Trophoblast cell (in vitro differentiated cells and primary cell): ENCODE data around the gene MAPK8IP1.

Experiments
- DNase-seq, 2 donors: peaks; one replicate each; pipeline ENCODE4 v3.0.0-alpha.2; 2016
- H2AFZ ChIP-seq: 2 replicates; pipeline ENCODE4 v1.6.1; 2013; ENCODE audit warnings: low read length, moderate library complexity, mild to moderate bottlenecking; ENCODE audit not compliant: insufficient read depth, poor library complexity
- H2AK5ac ChIP-seq: 2 replicates; pipeline ENCODE4 v1.6.1; 2013; ENCODE audit warnings: mild to moderate bottlenecking, low read length
- H2BK120ac ChIP-seq: 2 replicates; pipeline ENCODE4 v1.6.1; 2013; ENCODE audit warnings: low read length, mild to moderate bottlenecking, moderate library complexity; ENCODE audit not compliant: insufficient read depth, poor library complexity
- H2BK12ac ChIP-seq: 2 replicates; pipeline ENCODE4 v1.6.1; 2013; ENCODE audit warnings: mild to moderate bottlenecking, low read length, moderate library complexity
- H2BK5ac ChIP-seq: 2 replicates; pipeline ENCODE4 v1.6.1; 2013; ENCODE audit warnings: low read length, low read depth, moderate library complexity, mild to moderate bottlenecking; ENCODE audit not compliant: poor library complexity
- H3K14ac ChIP-seq: 2 replicates; pipeline ENCODE4 v1.6.1; 2013; ENCODE audit warnings: mild to moderate bottlenecking, low read length
- H3K18ac ChIP-seq: 2 replicates; pipeline ENCODE4 v1.6.1; 2013; ENCODE audit warnings: mild to moderate bottlenecking, low read length
- H3K23ac ChIP-seq: 2 replicates; pipeline ENCODE4 v1.6.1; 2013; ENCODE audit warnings: low read length
- H3K27ac ChIP-seq: 2 replicates; pipeline ENCODE4 v1.5.1; 2013; ENCODE audit warnings: low read depth, mild to moderate bottlenecking, inconsistent platforms, low read length, moderate library complexity
- H3K27me3 ChIP-seq: 2 replicates; pipeline ENCODE4 v1.6.1; 2013; ENCODE audit warnings: inconsistent platforms, mild to moderate bottlenecking, low read length, moderate library complexity; ENCODE audit not compliant: insufficient read depth
- H3K36me3 ChIP-seq, 2 experiments: 1 replicate in 1 of 2; 2 replicates in 1 of 2; pipeline ENCODE4 v1.6.1; 2013; ENCODE audit warnings: low read length in 2 of 2, mild to moderate bottlenecking in 2 of 2, moderate library complexity in 1 of 2; ENCODE audit not compliant: insufficient read depth in 2 of 2, control insufficient read depth in 1 of 2
- H3K4ac ChIP-seq: 2 replicates; pipeline ENCODE4 v1.6.1; 2013; ENCODE audit warnings: low read depth, mild to moderate bottlenecking, low read length, moderate library complexity
- H3K4me1 ChIP-seq, 2 experiments: 1 replicate in 1 of 2; 2 replicates in 1 of 2; pipeline ENCODE4 v1.6.1; 2013; ENCODE audit warnings: low read length in 2 of 2, mild to moderate bottlenecking in 2 of 2, moderate library complexity in 1 of 2; ENCODE audit not compliant: insufficient read depth in 2 of 2, control insufficient read depth in 1 of 2
- H3K4me2 ChIP-seq: 2 replicates; pipeline ENCODE4 v1.6.1; 2013; ENCODE audit warnings: inconsistent platforms, mild to moderate bottlenecking, low read length, moderate library complexity
- H3K4me3 ChIP-seq: 2 replicates; pipeline ENCODE4 v1.5.1; 2013; ENCODE audit warnings: mild to moderate bottlenecking, low read depth, low read length, inconsistent platforms
- H3K79me1 ChIP-seq: one replicate; pipeline ENCODE4 v1.6.1; 2013; ENCODE audit warnings: low read length
- H3K79me2 ChIP-seq: 2 replicates; pipeline ENCODE4 v1.6.1; 2013; ENCODE audit warnings: low read length, mild to moderate bottlenecking; ENCODE audit not compliant: control insufficient read depth, insufficient read depth, poor library complexity
- H3K9ac ChIP-seq: 2 replicates; pipeline ENCODE4 v1.6.1; 2013; ENCODE audit warnings: mild to moderate bottlenecking, low read length
- H3K9me3 ChIP-seq: 2 replicates; pipeline ENCODE4 v1.6.1; 2013; ENCODE audit warnings: low read depth, mild to moderate bottlenecking, control low read depth, inconsistent platforms, low read length; ENCODE audit not compliant: insufficient read depth
- H4K12ac ChIP-seq: 2 replicates; pipeline ENCODE4 v1.6.1; 2013; ENCODE audit warnings: low read depth, mild to moderate bottlenecking, low read length, moderate library complexity
- H4K8ac ChIP-seq: 2 replicates; pipeline ENCODE4 v1.6.1; 2013; ENCODE audit warnings: low read depth, mild to moderate bottlenecking, low read length, moderate library complexity
- H4K91ac ChIP-seq: one replicate; pipeline ENCODE4 v1.6.1; 2013; ENCODE audit warnings: low read depth, mild to moderate bottlenecking, low read length, moderate library complexity
- WGBS: extraction: QIAGEN DNeasy Blood & Tissue Kit; methylation state at CpG from one replicate; pipeline ENCODE4 v1.1.7; 2013; ENCODE audit warnings: missing lambda C conversion rate; ENCODE audit not compliant: insufficient read length, insufficient coverage; ENCODE audit errors: extremely low coverage; 5-methylcytosine and 5-hydroxymethylcytosine counted together

MAPK8IP1 gene

DNA sequence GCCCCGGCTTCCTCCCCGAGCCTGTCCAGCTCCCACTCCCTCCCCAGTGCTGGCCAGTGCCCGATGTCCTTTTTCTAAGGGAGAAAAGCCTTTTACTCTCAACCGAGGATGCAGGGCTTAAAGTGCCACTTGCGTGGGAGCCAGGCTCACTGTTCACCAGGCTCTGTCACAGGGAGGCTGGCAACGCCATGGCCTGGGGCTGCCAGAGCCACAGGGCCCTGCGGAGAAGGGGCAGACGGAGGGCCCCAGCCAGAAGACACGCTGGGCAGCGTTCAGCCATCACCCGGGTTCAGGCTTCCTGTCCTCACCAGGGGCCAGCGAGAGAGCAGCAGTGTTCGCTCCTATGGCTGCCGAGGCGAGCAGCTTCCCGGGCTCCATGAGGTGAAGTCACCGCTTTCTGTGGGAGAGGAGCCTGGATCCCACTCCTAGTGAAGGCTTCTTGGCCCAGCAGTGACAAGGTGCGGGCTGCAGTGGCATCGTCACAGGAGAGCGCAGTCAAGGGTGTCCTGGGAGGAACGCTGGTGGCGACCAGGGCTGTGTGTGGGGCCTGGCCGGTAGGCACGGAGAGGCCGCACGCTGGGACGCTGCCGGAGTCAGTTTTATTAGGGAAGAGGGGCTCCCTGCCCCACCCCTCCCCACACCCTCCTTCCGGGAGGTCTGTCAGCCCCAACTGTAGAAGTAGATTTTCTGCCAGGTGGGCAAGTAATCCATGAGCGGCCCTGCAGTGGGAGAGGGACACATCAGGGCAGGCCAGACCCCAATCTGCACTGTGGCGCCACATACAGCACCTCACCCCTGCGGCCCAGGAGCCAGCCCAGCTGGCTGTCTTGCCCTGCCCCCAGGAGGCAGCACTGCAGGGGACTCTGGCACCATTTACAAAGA lies 24.4 kb downstream of the MAPK8IP1 start:
- H3K4me3 ChIP-seq: no peak overlapping the region
- no peak overlapping the region for H4K12ac ChIP-seq
- H3K36me3 ChIP-seq: peaks cover 44 to 47% of the 10 kb centered on the region in 2 experiments
- no peak overlapping the region for H3K18ac ChIP-seq
- H3K27me3 ChIP-seq: no peaks in the 10 kb centered on the region
- H3K4ac ChIP-seq: no peak overlapping the region
- H3K4me1 ChIP-seq: peaks cover 15 to 16% of the 10 kb centered on the region in 2 experiments
- peaks cover 1% of the 10 kb centered on the region for H3K9me3 ChIP-seq
- H2AK5ac ChIP-seq: no peak overlapping the region
- no peak overlapping the region for H3K27ac ChIP-seq
- H3K14ac ChIP-seq: no peak overlapping the region
- no peak overlapping the region for H4K8ac ChIP-seq
- no peak overlapping the region for H3K4me2 ChIP-seq
- WGBS: no CpG with 5 or more reads among the region's 32 CpGs
- H2BK5ac ChIP-seq: no peak overlapping the region
- no peak for DNase-seq
- no peaks in the 10 kb centered on the region for H3K79me2 ChIP-seq
- no peak overlapping the region for H2BK120ac ChIP-seq
- H2BK12ac ChIP-seq: no peak overlapping the region
- no peak overlapping the region for H2AFZ ChIP-seq
- H3K79me1 ChIP-seq: peaks cover 5% of the 10 kb centered on the region
- H3K9ac ChIP-seq: no peak overlapping the region
- no peak overlapping the region for H4K91ac ChIP-seq
- H3K23ac ChIP-seq: no peak overlapping the region

DNA sequence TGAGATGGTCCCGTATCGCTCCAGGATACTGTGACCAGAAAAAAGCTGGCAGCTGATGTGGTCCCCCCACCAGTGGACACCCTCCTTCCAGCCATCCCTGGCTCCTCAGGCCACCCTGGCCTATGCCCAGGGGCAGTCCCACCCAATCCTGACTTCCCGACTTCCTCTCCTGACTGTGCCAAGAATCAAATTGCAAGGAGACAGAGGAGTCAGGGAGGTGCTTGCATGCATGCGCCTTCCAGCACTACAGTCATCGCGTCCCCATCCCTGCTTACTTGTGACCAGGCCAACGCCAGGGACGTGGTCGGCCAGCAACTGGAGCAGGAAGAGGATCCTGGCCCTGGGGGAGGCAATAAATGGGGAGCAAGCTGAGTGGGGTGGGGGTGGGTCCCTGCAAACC lies 25.2 kb downstream of the MAPK8IP1 start:
- Histone ChIP-seq H3K18ac (no peak overlapping the region), H3K9me3 (peaks cover 1% of the 10 kb centered on the region), H3K23ac (no peak overlapping the region), H3K27ac (no peak overlapping the region), H3K9ac (no peak overlapping the region), H2AK5ac (no peak overlapping the region), H2BK5ac (no peak overlapping the region), H3K4me3 (no peak overlapping the region), H3K79me1 (peaks cover 5% of the 10 kb centered on the region), H3K27me3 (no peaks in the 10 kb centered on the region), H3K79me2 (no peaks in the 10 kb centered on the region), H3K36me3 (peaks cover 52 to 55% of the 10 kb centered on the region in 2 experiments), H2BK120ac (no peak overlapping the region), H3K4ac (no peak overlapping the region), H2BK12ac (no peak overlapping the region), H4K91ac (no peak overlapping the region), H3K4me2 (no peak overlapping the region), H3K14ac (no peak overlapping the region), H3K4me1 (peaks cover 15 to 16% of the 10 kb centered on the region in 2 experiments), H2AFZ (no peak overlapping the region), H4K12ac (no peak overlapping the region), H4K8ac (no peak overlapping the region)
- WGBS: no CpG with 5 or more reads among the region's 9 CpGs
- no peak for DNase-seq

DNA sequence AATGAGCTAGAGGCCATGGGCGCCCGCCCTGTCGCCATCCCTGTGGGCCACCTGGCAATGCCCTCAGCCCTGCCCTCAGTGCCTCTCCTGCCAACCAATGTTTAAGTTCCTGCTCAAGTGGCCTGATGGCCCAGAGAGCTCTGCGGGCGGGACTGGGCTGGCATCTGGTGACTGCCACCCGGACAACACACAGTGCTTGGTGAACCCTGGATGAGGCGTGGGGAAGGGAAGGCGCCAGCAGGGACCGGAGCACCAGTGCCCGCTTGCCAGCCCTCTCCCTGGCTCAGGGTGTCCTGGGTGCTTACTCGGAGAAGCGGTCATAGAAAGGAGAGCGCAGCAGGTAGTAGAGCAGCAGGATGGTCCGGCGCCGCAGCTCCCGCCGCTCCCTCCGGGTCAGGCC lies 28.1 kb downstream of the MAPK8IP1 start:
- no peak overlapping the region for H3K27ac ChIP-seq
- no CpG with 5 or more reads among the region's 19 CpGs for WGBS
- H3K79me2 ChIP-seq: no peaks in the 10 kb centered on the region
- no peak overlapping the region for H3K4ac ChIP-seq
- H4K12ac ChIP-seq: no peak overlapping the region
- no peak overlapping the region for H2AK5ac ChIP-seq
- peaks cover 1% of the 10 kb centered on the region for H3K9me3 ChIP-seq
- no peak overlapping the region for H2BK5ac ChIP-seq
- peaks cover 10% of the 10 kb centered on the region for H3K79me1 ChIP-seq
- H3K4me2 ChIP-seq: no peak overlapping the region
- DNase-seq: no peak
- H3K27me3 ChIP-seq: no peaks in the 10 kb centered on the region
- no peak overlapping the region for H2BK12ac ChIP-seq
- no peak overlapping the region for H4K91ac ChIP-seq
- H4K8ac ChIP-seq: no peak overlapping the region
- H3K18ac ChIP-seq: no peak overlapping the region
- H3K23ac ChIP-seq: no peak overlapping the region
- H2BK120ac ChIP-seq: no peak overlapping the region
- peaks cover 3 to 7% of the 10 kb centered on the region in 2 experiments for H3K4me1 ChIP-seq
- H3K36me3 ChIP-seq: peaks cover 52 to 55% of the 10 kb centered on the region in 2 experiments
- no peak overlapping the region for H3K4me3 ChIP-seq
- H3K9ac ChIP-seq: no peak overlapping the region
- H3K14ac ChIP-seq: no peak overlapping the region
- H2AFZ ChIP-seq: no peak overlapping the region

DNA sequence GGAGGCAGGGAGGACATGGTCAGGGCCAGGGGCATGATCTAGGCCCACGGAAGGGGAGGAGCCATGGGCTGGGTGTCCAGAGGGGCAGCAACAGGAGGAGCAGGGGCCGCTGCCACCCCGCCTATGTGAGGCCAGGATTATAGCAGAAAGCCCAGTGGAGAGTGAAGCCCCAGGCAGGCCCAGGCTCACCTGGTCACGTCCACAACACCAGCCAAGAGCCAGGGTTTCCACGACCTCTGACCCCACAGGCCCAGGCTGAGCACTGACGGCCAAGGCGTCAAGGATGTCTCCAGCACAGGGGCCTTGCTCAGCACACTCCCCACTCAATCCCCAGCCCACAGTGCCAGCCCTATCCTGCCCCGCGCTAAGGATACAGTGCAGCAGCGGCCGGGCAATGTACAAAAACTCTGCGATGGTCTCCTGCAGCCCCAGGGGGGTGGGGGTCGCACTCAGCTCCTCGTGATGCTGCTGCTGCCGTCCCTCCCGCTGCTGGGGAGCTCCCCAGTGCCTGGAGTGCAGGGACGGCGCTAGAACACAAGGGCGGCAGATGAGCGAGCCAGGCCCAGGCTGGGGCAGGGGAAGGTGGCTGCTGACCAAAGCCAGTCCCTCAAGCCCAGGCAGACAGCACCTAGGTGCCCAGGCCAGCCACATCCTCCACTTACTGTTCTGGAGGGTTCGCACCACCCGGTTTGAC lies 28.6 kb downstream of the MAPK8IP1 start:
- Histone ChIP-seq H3K4me1 (peaks cover 3 to 7% of the 10 kb centered on the region in 2 experiments), H4K8ac (no peak overlapping the region), H3K9me3 (peaks cover 1% of the 10 kb centered on the region), H2AK5ac (no peak overlapping the region), H3K79me2 (no peaks in the 10 kb centered on the region), H3K36me3 (peaks cover 52 to 53% of the 10 kb centered on the region in 2 experiments), H3K4me3 (no peak overlapping the region), H3K4ac (no peak overlapping the region), H3K27me3 (no peaks in the 10 kb centered on the region), H3K18ac (no peak overlapping the region), H2BK5ac (no peak overlapping the region), H3K79me1 (peaks cover 10% of the 10 kb centered on the region), H3K9ac (no peak overlapping the region), H2BK12ac (no peak overlapping the region), H3K23ac (no peak overlapping the region), H3K14ac (no peak overlapping the region), H3K27ac (no peak overlapping the region), H2BK120ac (no peak overlapping the region), H4K12ac (no peak overlapping the region), H2AFZ (no peak overlapping the region), H4K91ac (no peak overlapping the region), H3K4me2 (no peak overlapping the region)
- no peak for DNase-seq
- WGBS: no CpG with 5 or more reads among the region's 22 CpGs
